Astrocyte (in vitro differentiated cells and primary cell): ENCODE results near the gene BRINP1. TPM values are rescaled to one million over a fixed set of nuclear protein-coding genes. Genes with fewer than 3 reads are reported as not detected.

Experiments used
- DNase-seq: peaks from one replicate; pipeline ENCODE4 v3.0.0-alpha.2; 2010; ENCODE audit warnings: low read depth
- FAIRE-seq: peaks from 2 replicates; lab custom pipeline; 2011; peaks lifted over from hg19 to GRCh38; lab: Jason Lieb, UNC
- H2AFZ ChIP-seq: 2 replicates; pipeline ENCODE4 v1.6.0; 2012; ENCODE audit warnings: low read depth, low read length, inconsistent platforms
- H3K27ac ChIP-seq: 2 replicates; pipeline ENCODE4 v1.5.1; 2011; ENCODE audit warnings: low read depth, low read length, inconsistent platforms
- H3K27me3 ChIP-seq: 2 replicates; pipeline ENCODE4 v1.6.0; 2011; ENCODE audit warnings: low read length, inconsistent platforms; ENCODE audit not compliant: insufficient read depth
- H3K36me3 ChIP-seq: 2 replicates; pipeline ENCODE4 v1.5.1; 2011; ENCODE audit warnings: low read length, inconsistent platforms; ENCODE audit not compliant: insufficient read depth
- H3K4me1 ChIP-seq: 2 replicates; pipeline ENCODE4 v1.5.1; 2011; ENCODE audit warnings: low read length, inconsistent platforms; ENCODE audit not compliant: insufficient read depth
- H3K4me2 ChIP-seq: 2 replicates; pipeline ENCODE4 v1.6.0; 2012; ENCODE audit warnings: low read length, inconsistent platforms
- H3K4me3 ChIP-seq: 2 replicates; pipeline ENCODE4 v1.5.1; 2011; ENCODE audit warnings: low read depth, mild to moderate bottlenecking, low read length, inconsistent platforms; ENCODE audit not compliant: insufficient read depth
- H3K79me2 ChIP-seq: 2 replicates; pipeline ENCODE4 v1.6.0; 2012; ENCODE audit warnings: mild to moderate bottlenecking, low read length, inconsistent platforms; ENCODE audit not compliant: insufficient read depth
- H3K9ac ChIP-seq: 2 replicates; pipeline ENCODE4 v1.6.0; 2012; ENCODE audit warnings: mild to moderate bottlenecking, low read length, inconsistent platforms
- H3K9me3 ChIP-seq: 2 replicates; pipeline ENCODE4 v1.5.1; 2012; ENCODE audit warnings: low read depth, mild to moderate bottlenecking, low read length, inconsistent platforms; ENCODE audit not compliant: insufficient read depth
- H4K20me1 ChIP-seq: 2 replicates; pipeline ENCODE4 v1.6.0; 2012; ENCODE audit warnings: low read length, inconsistent platforms; ENCODE audit not compliant: insufficient read depth
- H3K27ac Mint-ChIP-seq: one replicate; pipeline ENCODE4 v1.8.0; 2021; ENCODE audit warnings: mild to moderate bottlenecking, mixed read lengths; ENCODE audit not compliant: unreplicated experiment
- H3K27me3 Mint-ChIP-seq: one replicate; pipeline ENCODE4 v1.8.0; 2021; ENCODE audit warnings: low read depth, mixed read lengths; ENCODE audit not compliant: unreplicated experiment
- H3K36me3 Mint-ChIP-seq: one replicate; pipeline ENCODE4 v1.8.0; 2021; ENCODE audit warnings: low read depth, mixed read lengths; ENCODE audit not compliant: unreplicated experiment
- H3K4me1 Mint-ChIP-seq: one replicate; pipeline ENCODE4 v1.8.0; 2021; ENCODE audit warnings: low read depth, mixed read lengths; ENCODE audit not compliant: unreplicated experiment
- H3K4me3 Mint-ChIP-seq: one replicate; pipeline ENCODE4 v1.8.0; 2021; ENCODE audit warnings: mild to moderate bottlenecking, moderate library complexity, mixed read lengths; ENCODE audit not compliant: unreplicated experiment
- H3K9me3 Mint-ChIP-seq: one replicate; pipeline ENCODE4 v1.8.0; 2021; ENCODE audit warnings: mild to moderate bottlenecking, mixed read lengths; ENCODE audit not compliant: unreplicated experiment
- CTCF ChIP-seq: IDR thresholded peaks from 2 replicates; pipeline ENCODE4 v1.5.1; 2011; ENCODE audit warnings: low read depth, mild to moderate bottlenecking, inconsistent platforms, low read length, moderate library complexity; ENCODE audit not compliant: insufficient read depth
- EZH2 ChIP-seq: IDR thresholded peaks from 2 replicates; pipeline ENCODE4 v1.6.1; 2012; ENCODE audit warnings: mild to moderate bottlenecking, low read length, inconsistent platforms; ENCODE audit not compliant: insufficient read depth
- total RNA-seq: library from RNA; stranded (reverse); gene quantifications from 2 replicates; pipeline ENCODE4 v1.2.1, GENCODE V29; 2021

BRINP1 gene
- total RNA-seq, 1 donor from 2014 or later, result 2.2 TPM

- Mint-ChIP-seq H3K27ac (no peak overlapping the region), H3K4me3 (no peak overlapping the region), H3K4me1 (no peaks in the 10 kb centered on the region), H3K9me3 (no peaks in the 10 kb centered on the region), H3K27me3 (no peaks in the 10 kb centered on the region), H3K36me3 (no peaks in the 10 kb centered on the region)
- TF ChIP-seq EZH2 (no peak), CTCF (no peak)
- H3K79me2 ChIP-seq, result no peaks in the 10 kb centered on the region
- no peaks in the 10 kb centered on the region for H3K4me1 ChIP-seq
- no peak overlapping the region for H2AFZ ChIP-seq
- H3K36me3 ChIP-seq, result no peaks in the 10 kb centered on the region
- H3K27ac ChIP-seq, result no peak overlapping the region
- FAIRE-seq (no peak), DNase-seq (no peak)
- no peak overlapping the region for H3K4me2 ChIP-seq
- H3K4me3 ChIP-seq, result no peak overlapping the region
- H3K9me3 ChIP-seq, result no peaks in the 10 kb centered on the region
- H4K20me1 ChIP-seq, result no peaks in the 10 kb centered on the region
- no peak overlapping the region for H3K9ac ChIP-seq
- no peaks in the 10 kb centered on the region for H3K27me3 ChIP-seq
Measured at GRCh38 chr9:119197893-119198607, 171.2 kb downstream of the BRINP1 start.

- H3K4me3 Mint-ChIP-seq, result no peak overlapping the region
- H3K36me3 Mint-ChIP-seq, result no peaks in the 10 kb centered on the region
- H2AFZ ChIP-seq, result no peak overlapping the region
- no peaks in the 10 kb centered on the region for H3K79me2 ChIP-seq
- no peak overlapping the region for H3K4me2 ChIP-seq
- no peaks in the 10 kb centered on the region for H3K9me3 Mint-ChIP-seq
- H3K9ac ChIP-seq, result no peak overlapping the region
- no peaks in the 10 kb centered on the region for H3K36me3 ChIP-seq
- no peak for TF ChIP-seq CTCF
- no peaks in the 10 kb centered on the region for H3K27me3 Mint-ChIP-seq
- no peak overlapping the region for H3K27ac Mint-ChIP-seq
- no peaks in the 10 kb centered on the region for H3K4me1 Mint-ChIP-seq
- H3K4me3 ChIP-seq, result no peak overlapping the region
- H3K9me3 ChIP-seq, result no peaks in the 10 kb centered on the region
- no peaks in the 10 kb centered on the region for H3K4me1 ChIP-seq
- H3K27me3 ChIP-seq, result no peaks in the 10 kb centered on the region
- FAIRE-seq (no peak), DNase-seq (no peak)
- H4K20me1 ChIP-seq, result no peaks in the 10 kb centered on the region
- no peak overlapping the region for H3K27ac ChIP-seq
Measured at GRCh38 chr9:119195521-119195920, 173.7 kb downstream of the BRINP1 start.

GRCh38 chr9:119185298-119185697, 183.9 kb downstream of the BRINP1 start:
- H3K4me1 Mint-ChIP-seq, result peaks cover 7% of the 10 kb centered on the region
- TF ChIP-seq EZH2, result no peak
- TF ChIP-seq CTCF, result no peak
- no peaks in the 10 kb centered on the region for H3K36me3 Mint-ChIP-seq

More at GRCh38 chr9:119185298-119185697, 183.9 kb downstream of the BRINP1 start:
- Histone ChIP-seq H2AFZ (no peak overlapping the region), H3K36me3 (no peaks in the 10 kb centered on the region), H3K27me3 (no peaks in the 10 kb centered on the region), H3K79me2 (no peaks in the 10 kb centered on the region), H3K4me3 (no peak overlapping the region), H3K9me3 (no peaks in the 10 kb centered on the region), H3K4me2 (no peak overlapping the region), H4K20me1 (no peaks in the 10 kb centered on the region), H3K27ac (no peak overlapping the region), H3K9ac (no peak overlapping the region), H3K4me1 (no peaks in the 10 kb centered on the region)
- no peak overlapping the region for H3K4me3 Mint-ChIP-seq
- DNase-seq (no peak), FAIRE-seq (no peak)
- H3K27me3 Mint-ChIP-seq, result no peaks in the 10 kb centered on the region
- no peak overlapping the region for H3K27ac Mint-ChIP-seq
- no peaks in the 10 kb centered on the region for H3K9me3 Mint-ChIP-seq
